ENCODE results near the gene SHC1. TPM values are rescaled to one million over a fixed set of nuclear protein-coding genes. Genes with fewer than 3 reads are reported as not detected.
A peak's percentile ranks its signal among the peaks of the same experiment; 100 is the strongest.

SHC1 gene
- total and polyA plus RNA-seq, 2 experiments from 2014 or later, result 117 to 211 TPM

DNA sequence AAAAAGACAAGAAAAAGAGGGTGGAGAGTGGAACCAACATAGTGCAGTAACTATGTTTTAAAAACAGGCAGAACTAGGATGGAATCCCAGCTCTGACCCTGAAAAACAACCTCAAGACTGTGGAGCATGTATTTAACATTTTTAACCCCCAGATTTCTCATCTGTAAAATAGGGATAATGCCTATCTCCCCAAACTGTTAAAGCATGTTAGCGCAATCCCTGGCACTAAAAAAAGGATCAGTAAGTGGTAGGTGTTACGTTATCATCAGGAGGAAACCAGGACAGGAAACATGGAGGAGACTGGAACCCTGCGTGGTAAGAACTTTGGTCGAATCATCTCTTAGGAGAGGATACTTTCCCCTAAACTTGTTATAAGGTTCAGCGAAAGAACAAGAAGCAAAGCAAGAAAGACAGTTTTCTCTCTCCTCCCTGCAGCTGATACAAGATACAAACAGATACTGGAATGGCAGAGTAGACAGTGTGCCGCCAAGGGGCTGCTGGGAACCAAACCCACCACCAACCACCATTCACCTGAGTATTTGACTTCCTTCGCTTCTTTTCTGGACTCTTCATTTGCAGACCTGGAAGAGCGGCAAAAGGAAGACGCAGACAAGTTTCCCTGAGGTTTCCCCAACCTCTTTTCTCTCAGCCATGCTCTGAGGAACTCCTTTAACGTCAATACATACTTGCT, 10.0 kb downstream of the SHC1 start:
- Histone ChIP-seq H3K4me2 (peak overlapping the region; percentile 91), H2AFZ (no peak overlapping the region), H3K27me3 (ENCODE audit: insufficient read depth) (no peaks in the 10 kb centered on the region), H3F3A (replicated peaks; ENCODE audit: low read depth) (peaks cover 45% of the 10 kb centered on the region), H3K27ac (ENCODE audit: low read depth) (peak overlapping the region; percentile 97; the same call in 1 of the 2 replicates), H4K20me1 (replicated peaks; ENCODE audit: insufficient read depth) (peaks cover 28% of the 10 kb centered on the region), H3K4me3 (peak overlapping the region; percentile 92), H3K36me3 (ENCODE audit: insufficient read depth) (peaks cover 17% of the 10 kb centered on the region), H3K9me2 (ENCODE audit: insufficient read depth) (no peaks in the 10 kb centered on the region), H3K79me2 (replicated peaks; ENCODE audit: insufficient read depth) (peaks cover 13% of the 10 kb centered on the region), H3K4me1 (ENCODE audit: insufficient read depth) (peaks cover 43% of the 10 kb centered on the region)
- TF ChIP-seq ZNF331 (CRISPR knock-in tag; IDR thresholded peaks at IDR 0.05; ENCODE audit: low read depth), result no peak
- TF ChIP-seq, protein P1, sequence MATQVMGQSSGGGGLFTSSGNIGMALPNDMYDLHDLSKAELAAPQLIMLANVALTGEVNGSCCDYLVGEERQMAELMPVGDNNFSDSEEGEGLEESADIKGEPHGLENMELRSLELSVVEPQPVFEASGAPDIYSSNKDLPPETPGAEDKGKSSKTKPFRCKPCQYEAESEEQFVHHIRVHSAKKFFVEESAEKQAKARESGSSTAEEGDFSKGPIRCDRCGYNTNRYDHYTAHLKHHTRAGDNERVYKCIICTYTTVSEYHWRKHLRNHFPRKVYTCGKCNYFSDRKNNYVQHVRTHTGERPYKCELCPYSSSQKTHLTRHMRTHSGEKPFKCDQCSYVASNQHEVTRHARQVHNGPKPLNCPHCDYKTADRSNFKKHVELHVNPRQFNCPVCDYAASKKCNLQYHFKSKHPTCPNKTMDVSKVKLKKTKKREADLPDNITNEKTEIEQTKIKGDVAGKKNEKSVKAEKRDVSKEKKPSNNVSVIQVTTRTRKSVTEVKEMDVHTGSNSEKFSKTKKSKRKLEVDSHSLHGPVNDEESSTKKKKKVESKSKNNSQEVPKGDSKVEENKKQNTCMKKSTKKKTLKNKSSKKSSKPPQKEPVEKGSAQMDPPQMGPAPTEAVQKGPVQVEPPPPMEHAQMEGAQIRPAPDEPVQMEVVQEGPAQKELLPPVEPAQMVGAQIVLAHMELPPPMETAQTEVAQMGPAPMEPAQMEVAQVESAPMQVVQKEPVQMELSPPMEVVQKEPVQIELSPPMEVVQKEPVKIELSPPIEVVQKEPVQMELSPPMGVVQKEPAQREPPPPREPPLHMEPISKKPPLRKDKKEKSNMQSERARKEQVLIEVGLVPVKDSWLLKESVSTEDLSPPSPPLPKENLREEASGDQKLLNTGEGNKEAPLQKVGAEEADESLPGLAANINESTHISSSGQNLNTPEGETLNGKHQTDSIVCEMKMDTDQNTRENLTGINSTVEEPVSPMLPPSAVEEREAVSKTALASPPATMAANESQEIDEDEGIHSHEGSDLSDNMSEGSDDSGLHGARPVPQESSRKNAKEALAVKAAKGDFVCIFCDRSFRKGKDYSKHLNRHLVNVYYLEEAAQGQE (IDR thresholded peaks at IDR 0.05; ENCODE audit: unreplicated experiment), result no peak
- TF ChIP-seq, protein P2, sequence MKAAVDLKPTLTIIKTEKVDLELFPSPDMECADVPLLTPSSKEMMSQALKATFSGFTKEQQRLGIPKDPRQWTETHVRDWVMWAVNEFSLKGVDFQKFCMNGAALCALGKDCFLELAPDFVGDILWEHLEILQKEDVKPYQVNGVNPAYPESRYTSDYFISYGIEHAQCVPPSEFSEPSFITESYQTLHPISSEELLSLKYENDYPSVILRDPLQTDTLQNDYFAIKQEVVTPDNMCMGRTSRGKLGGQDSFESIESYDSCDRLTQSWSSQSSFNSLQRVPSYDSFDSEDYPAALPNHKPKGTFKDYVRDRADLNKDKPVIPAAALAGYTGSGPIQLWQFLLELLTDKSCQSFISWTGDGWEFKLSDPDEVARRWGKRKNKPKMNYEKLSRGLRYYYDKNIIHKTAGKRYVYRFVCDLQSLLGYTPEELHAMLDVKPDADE (IDR thresholded peaks at IDR 0.05), result no peak
- TF ChIP-seq CTCF (conservative IDR thresholded peaks at IDR 0.05; ENCODE audit: low read depth in 2 of 2), result no peak
- TF ChIP-seq STAT1 (IDR thresholded peaks at IDR 0.05; ENCODE audit: unreplicated experiment), result no peak
- TF ChIP-seq NANOG (IDR thresholded peaks at IDR 0.05; ENCODE audit: borderline replicate concordance), result no peak
- no peak for TF ChIP-seq EZH2 (IDR thresholded peaks at IDR 0.05; ENCODE audit: low read depth, unreplicated experiment)
- TF ChIP-seq POLR2AphosphoS5 (IDR thresholded peaks at IDR 0.05; ENCODE audit: low read depth), result no peak
- TF ChIP-seq ZNF114 (CRISPR knock-in tag; IDR thresholded peaks at IDR 0.05), result no peak
- TF ChIP-seq EZH2phosphoT487 (IDR thresholded peaks at IDR 0.05; ENCODE audit: unreplicated experiment), result no peak
- no peak for TF ChIP-seq ZNF462 (CRISPR knock-in tag; IDR thresholded peaks at IDR 0.05)
- no peak for TF ChIP-seq JUNB (IDR thresholded peaks at IDR 0.05; ENCODE audit: unreplicated experiment)
- TF ChIP-seq CREB1 (CRISPR knock-in tag; IDR thresholded peaks at IDR 0.05; ENCODE audit: low read depth), result no peak
- Mint-ChIP-seq H3K27ac (peak overlapping the region; percentile 83; the same call in 1 of the 2 replicates), H3K4me1 (peaks cover 53% of the 10 kb centered on the region), H3K9me3 (no peaks in the 10 kb centered on the region), H3K27me3 (ENCODE audit: insufficient read depth, low read depth, poor library complexity) (peaks cover 24% of the 10 kb centered on the region), H3K4me3 (peak overlapping the region; percentile 94), H3K36me3 (ENCODE audit: low read depth) (peaks cover 57% of the 10 kb centered on the region)
- ATAC-seq (no peak), DNase-seq (ENCODE audit: low spot score) (no peak)
